GM18907 (cell line): ENCODE results near the gene POU4F2.
"Not testable (repeated sequence)": the region's sequence is repeated elsewhere in the genome, so short reads cannot be mapped to it uniquely, and the experiment has no call there.

Source experiments
- ATAC-seq: cut with Tn5 transposase; IDR thresholded peaks from one replicate; pipeline ENCODE4 v1.9.1; 2021; ENCODE audit warnings: mild to moderate bottlenecking, moderate library complexity; ENCODE audit not compliant: unreplicated experiment

Gene POU4F2

DNA sequence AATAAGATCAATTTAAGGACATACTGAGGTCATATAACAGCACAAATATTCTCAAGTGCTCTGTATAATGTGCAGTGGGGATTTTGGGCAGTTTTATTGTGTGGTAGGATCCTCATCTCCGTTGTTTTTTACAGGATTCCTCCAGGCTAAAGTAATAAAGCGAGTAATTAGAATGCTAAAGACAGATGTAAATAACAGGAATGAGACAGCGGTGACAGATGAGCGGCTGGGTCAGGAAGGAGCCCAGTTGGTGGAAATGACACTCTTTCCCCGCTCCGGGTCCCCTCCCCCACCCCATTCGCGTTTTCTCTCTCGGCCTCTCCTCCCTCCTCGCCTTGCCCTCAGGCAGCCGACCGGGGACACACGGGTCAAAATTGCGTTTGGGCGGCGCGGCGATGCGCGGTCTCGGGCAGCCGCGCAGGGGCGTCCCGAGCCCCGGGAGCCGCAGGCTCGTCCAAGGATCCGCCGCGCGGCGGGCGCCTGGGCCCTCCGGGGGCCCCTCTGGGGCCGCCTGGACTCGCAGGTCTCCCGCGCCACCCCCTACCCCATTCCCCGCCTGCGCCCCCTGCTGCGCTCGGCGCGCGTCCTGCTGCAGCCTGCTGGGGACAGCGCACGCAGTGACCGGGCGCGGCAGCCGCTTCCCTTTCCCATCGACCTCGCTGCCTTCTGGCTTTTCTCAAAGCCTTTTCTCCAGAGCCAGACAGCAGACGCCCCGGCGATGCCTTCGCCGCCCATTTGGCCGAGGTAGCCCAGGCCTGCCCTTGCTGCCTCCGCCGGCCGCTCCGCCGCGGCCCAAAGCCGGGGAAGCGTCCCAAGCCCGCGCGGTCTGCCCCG is 16.2 kb downstream of the POU4F2 start:
- no peak for ATAC-seq

DNA sequence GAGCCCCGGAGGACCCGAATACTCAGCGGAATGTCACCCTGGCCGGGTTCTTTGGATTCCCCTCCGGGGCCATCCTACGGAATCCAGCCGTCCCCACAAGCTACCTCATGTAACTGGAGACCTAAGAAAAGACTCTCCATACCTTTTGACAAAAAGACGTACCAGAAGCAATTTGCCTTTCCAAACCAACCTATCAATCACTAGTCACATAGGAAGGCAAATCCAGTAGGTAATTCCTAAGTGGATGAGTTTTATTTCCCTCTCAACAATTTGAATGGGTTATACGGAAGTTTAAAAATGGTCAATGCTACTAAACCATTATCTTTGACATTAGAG is 16.8 kb downstream of the POU4F2 start:
- no peak for ATAC-seq

DNA sequence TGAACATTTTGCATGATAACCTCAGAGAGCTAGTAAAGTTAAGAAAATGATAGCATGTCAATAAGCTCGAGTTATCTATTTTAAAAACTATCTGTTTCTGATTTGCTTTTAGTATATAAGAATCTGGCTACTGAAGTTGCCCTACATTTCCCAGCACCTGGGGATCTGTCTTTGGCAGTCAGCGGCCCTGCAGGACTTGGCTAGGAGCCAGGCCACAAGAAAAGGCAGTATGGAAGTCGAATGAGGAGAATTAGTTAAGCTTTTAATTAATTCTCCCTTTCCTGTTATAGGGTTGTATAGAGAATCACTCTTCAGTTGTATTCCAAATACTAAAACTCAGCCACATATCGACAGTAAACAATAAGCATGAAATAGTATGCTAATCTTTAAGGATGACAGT is 22.7 kb downstream of the POU4F2 start:
- no peak for ATAC-seq

DNA sequence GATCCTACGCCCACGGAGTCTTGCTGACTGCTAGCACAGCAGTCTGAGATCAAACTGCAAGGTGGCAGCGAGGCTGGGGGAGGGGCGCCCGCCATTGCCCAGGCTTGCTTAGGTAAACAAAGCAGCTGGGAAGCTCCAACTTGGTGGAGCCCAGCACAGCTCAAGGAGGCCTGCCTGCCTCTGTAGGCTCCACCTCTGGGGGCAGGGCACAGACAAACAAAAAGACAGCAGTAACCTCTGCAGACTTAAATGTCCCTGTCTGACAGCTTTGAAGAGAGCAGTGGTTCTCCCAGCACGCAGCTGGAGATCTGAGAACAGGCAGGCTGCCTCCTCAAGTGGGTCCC is 25.2 kb downstream of the POU4F2 start:
- ATAC-seq = not testable (repeated sequence)

DNA sequence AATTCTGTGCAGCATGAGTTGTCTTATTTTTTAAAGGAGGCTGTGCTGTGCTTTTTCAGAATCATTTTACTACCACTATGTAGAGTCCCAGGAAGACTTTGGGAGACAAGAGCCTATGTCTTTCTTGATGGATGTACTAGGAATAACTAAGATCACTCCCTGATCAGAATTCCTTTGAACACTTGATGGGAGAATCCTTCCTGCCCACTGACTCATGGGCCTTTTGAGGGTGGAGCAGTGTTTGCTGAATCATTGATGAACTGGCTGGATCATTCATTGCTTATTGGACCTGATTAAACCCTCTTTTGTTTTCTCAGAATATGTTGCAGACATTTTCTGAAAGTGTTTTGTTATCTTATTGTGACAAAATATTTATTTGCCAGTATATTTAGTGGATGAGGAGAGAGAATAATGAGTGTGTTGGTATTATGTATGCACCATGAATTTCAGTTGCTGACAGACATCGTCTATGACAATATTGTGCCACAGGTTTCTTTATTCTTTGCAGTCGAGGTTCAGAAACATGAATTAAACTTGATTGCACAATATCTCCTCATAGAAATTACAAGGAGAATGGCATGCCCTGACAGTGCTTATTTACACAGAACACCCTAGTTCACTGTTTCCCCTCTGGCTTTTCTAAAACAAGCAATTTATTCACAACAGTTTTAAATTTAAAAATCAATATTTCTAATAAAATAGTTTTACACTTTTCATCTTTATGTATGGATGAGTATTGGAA is 36.3 kb downstream of the POU4F2 start:
- no peak for ATAC-seq
